Ishikawa (cell line): ENCODE data around the gene ATF6.

Source experiments
- CEBPB ChIP-seq: IDR thresholded peaks from 2 replicates; pipeline ENCODE4 v1.6.1; 2012
- CREB1 ChIP-seq: IDR thresholded peaks from 2 replicates; pipeline ENCODE4 v1.6.1; 2012; ENCODE audit warnings: low read depth
- EGR1 ChIP-seq: IDR thresholded peaks from 2 replicates; pipeline ENCODE4 v1.6.1; 2012
- EP300 ChIP-seq: IDR thresholded peaks from 2 replicates; pipeline ENCODE4 v1.6.1; 2012; ENCODE audit warnings: borderline replicate concordance
- FOXM1 ChIP-seq: IDR thresholded peaks from 2 replicates; pipeline ENCODE4 v1.6.1; 2012; ENCODE audit warnings: low read depth, borderline replicate concordance
- NFIC ChIP-seq: IDR thresholded peaks from 2 replicates; pipeline ENCODE4 v1.6.1; 2012
- RAD21 ChIP-seq: IDR thresholded peaks from 2 replicates; pipeline ENCODE4 v1.6.1; 2012; ENCODE audit warnings: low read depth
- TAF1 ChIP-seq: IDR thresholded peaks from 2 replicates; pipeline ENCODE4 v1.6.1; 2012; ENCODE audit warnings: low read depth, mild to moderate bottlenecking
- TCF12 ChIP-seq: IDR thresholded peaks from 2 replicates; pipeline ENCODE4 v1.6.1; 2012; ENCODE audit warnings: low read depth
- TEAD4 ChIP-seq: IDR thresholded peaks from 2 replicates; pipeline ENCODE4 v1.6.1; 2012
- YY1 ChIP-seq: IDR thresholded peaks from 2 replicates; pipeline ENCODE4 v1.6.1; 2012; ENCODE audit warnings: low read depth
- ZBTB7A ChIP-seq: IDR thresholded peaks from 2 replicates; pipeline ENCODE4 v1.6.1; 2012; ENCODE audit warnings: low read depth
- TF ChIP-seq, protein P1 (sequence below): IDR thresholded peaks from 2 replicates; pipeline ENCODE4 v1.6.1; 2012
- TF ChIP-seq, protein P2 (sequence below): IDR thresholded peaks from 2 replicates; pipeline ENCODE4 v1.6.1; 2012; ENCODE audit warnings: low read depth, mild to moderate bottlenecking
- TF ChIP-seq, protein P3 (sequence below): IDR thresholded peaks from 2 replicates; pipeline ENCODE4 v1.6.1; 2012

Gene ATF6

DNA sequence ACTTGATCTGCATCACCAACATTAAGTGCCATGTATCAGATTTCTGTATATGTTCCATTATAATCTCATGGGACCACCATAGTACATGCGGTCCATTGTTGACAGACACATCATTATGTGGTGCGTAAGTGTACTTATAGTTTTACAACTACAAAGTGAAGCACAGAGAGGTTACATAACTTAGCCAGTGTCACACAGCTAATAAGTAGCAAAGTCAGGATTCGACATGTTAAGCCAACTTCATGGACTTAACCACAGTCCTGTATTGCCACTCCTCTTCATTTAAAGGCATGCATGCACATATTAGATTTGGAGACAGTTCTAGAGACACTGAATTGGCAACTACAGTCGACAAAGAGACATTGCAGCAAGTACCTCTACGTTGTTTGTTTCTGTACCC, 120.5 kb downstream of the ATF6 start:
- TF ChIP-seq, protein P1, sequence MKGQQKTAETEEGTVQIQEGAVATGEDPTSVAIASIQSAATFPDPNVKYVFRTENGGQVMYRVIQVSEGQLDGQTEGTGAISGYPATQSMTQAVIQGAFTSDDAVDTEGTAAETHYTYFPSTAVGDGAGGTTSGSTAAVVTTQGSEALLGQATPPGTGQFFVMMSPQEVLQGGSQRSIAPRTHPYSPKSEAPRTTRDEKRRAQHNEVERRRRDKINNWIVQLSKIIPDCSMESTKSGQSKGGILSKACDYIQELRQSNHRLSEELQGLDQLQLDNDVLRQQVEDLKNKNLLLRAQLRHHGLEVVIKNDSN = no peak
- no peak for TF ChIP-seq RAD21
- no peak for TF ChIP-seq CREB1
- no peak for TF ChIP-seq EP300
- no peak for TF ChIP-seq TCF12
- TF ChIP-seq, protein P2, sequence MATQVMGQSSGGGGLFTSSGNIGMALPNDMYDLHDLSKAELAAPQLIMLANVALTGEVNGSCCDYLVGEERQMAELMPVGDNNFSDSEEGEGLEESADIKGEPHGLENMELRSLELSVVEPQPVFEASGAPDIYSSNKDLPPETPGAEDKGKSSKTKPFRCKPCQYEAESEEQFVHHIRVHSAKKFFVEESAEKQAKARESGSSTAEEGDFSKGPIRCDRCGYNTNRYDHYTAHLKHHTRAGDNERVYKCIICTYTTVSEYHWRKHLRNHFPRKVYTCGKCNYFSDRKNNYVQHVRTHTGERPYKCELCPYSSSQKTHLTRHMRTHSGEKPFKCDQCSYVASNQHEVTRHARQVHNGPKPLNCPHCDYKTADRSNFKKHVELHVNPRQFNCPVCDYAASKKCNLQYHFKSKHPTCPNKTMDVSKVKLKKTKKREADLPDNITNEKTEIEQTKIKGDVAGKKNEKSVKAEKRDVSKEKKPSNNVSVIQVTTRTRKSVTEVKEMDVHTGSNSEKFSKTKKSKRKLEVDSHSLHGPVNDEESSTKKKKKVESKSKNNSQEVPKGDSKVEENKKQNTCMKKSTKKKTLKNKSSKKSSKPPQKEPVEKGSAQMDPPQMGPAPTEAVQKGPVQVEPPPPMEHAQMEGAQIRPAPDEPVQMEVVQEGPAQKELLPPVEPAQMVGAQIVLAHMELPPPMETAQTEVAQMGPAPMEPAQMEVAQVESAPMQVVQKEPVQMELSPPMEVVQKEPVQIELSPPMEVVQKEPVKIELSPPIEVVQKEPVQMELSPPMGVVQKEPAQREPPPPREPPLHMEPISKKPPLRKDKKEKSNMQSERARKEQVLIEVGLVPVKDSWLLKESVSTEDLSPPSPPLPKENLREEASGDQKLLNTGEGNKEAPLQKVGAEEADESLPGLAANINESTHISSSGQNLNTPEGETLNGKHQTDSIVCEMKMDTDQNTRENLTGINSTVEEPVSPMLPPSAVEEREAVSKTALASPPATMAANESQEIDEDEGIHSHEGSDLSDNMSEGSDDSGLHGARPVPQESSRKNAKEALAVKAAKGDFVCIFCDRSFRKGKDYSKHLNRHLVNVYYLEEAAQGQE = no peak
- no peak for TF ChIP-seq ZBTB7A
- no peak for TF ChIP-seq TEAD4
- TF ChIP-seq NFIC = no peak

DNA sequence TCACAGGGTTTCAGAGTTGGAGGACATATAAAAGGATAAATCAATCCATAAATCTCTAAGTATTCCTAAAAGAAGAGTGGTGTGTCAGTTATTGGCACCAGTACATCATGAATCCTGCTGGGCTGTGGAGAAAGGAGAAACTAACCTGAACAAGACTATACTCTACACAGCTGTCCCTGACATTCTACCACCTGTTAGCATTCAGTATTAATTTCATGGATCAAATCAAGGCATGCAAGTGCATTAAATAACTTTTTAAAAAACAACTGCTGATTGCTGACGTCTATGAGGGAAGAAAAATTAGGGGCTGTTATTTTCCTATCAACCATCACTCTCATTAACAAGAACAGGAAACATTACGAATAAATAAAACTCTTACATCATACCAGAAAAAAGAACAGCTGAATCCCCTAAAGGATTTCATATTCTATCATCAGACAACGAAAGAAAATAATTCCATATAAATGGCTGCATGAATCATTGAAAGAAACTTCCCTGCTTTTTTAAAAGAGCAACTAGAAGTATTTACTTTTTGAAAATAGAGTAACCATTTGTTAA, 121.7 kb downstream of the ATF6 start:
- no peak for TF ChIP-seq EGR1
- TF ChIP-seq CEBPB = no peak
- TF ChIP-seq RAD21 = no peak

DNA sequence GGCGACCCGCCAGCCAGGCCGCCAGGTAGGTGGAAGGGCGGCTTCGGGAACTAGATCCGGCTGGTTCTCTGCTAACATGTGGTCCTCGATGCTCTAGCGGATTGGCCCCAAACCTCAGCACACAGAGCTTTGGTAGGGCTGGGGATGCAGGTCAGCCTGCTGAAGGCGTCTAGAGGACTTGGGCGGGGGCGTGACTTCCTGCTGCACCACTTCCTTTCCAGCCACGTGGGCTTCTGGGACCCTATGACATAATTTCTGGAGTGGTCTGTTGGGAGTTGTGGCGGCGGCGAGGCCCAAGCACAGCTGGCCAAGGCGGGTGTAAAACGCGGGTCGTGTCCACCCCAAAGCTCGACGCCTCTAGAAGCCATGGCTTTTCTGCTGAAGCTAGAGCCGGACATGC, 124.5 kb downstream of the ATF6 start:
- TF ChIP-seq, protein P2 = no peak
- TF ChIP-seq NFIC = no peak
- TF ChIP-seq EGR1 = no peak
- TF ChIP-seq YY1 = no peak
- TF ChIP-seq EP300 = no peak
- TF ChIP-seq TAF1 = no peak
- TF ChIP-seq TEAD4 = no peak
- TF ChIP-seq, protein P1 = no peak
- no peak for TF ChIP-seq RAD21
- no peak for TF ChIP-seq CREB1

DNA sequence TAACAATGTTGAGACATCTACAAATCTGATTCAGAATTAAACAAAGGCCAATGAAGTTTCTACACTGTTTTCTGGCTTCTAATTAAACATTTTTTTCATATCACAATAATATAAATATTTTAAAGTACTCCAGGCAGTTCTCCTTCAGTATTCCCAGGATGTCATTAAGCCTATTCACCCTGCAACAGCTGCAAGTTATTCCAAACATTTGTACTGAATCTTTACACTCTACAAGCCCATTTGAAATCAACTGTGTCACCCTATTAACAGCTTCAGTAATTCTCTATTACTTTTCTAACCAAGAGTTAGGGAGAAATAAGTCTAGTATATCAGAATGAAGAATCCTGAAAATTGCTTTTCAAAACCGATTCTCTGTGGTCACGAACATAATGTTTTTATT, 133.0 kb downstream of the ATF6 start:
- TF ChIP-seq ZBTB7A (no peak), FOXM1 (no peak), CREB1 (no peak), NFIC (no peak), EGR1 (no peak), TCF12 (no peak)
- TF ChIP-seq, protein P3, sequence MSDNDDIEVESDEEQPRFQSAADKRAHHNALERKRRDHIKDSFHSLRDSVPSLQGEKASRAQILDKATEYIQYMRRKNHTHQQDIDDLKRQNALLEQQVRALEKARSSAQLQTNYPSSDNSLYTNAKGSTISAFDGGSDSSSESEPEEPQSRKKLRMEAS = no peak
- TF ChIP-seq, protein P1 = no peak
- TF ChIP-seq, protein P2 = no peak

DNA sequence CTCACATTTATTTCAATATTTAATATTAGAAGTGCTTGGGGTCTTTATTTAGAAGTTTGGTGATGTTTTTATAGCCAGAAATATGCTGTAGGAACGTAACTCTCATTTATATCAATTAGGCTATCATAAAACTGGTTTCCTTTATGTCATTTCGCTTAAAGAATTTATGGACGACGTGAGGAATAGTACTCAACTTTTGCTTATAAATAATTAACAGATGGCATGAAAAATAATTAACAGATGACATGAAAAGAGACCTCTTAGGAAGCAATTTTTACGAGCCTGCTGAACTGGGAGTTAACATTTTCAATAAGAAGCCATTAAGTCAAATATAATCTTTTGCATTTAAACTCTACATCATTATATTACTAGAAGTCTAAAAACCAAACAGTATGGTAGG, 134.0 kb downstream of the ATF6 start:
- TF ChIP-seq ZBTB7A (no peak), NFIC (no peak), CEBPB (no peak), RAD21 (no peak)
- TF ChIP-seq, protein P1 = no peak
